ENCODE results near the gene SMIM10L1.

The SMIM10L1 gene

GRCh38 chr12:11186837-11187236, 15.8 kb downstream of the SMIM10L1 start, which contains the start of gene TAS2R42:
TAS2R42 (minus strand) TSS chr12:11186937; CDS start chr12:11186937, 0 bp downstream.
- DNase-seq (ENCODE audit: low read depth): no peak

GRCh38 chr12:11202811-11203210, 31.8 kb downstream of the SMIM10L1 start:
- DNase-seq (ENCODE audit: low read depth): no peak

GRCh38 chr12:11204173-11204572, 33.2 kb downstream of the SMIM10L1 start:
- no peak for DNase-seq (ENCODE audit: low read depth)

GRCh38 chr12:11209113-11209512, 38.1 kb downstream of the SMIM10L1 start:
- DNase-seq (ENCODE audit: low read depth): no peak

All from activated T-cell treated with anti-CD3 and anti-CD28 coated beads for 1 hour (primary cell).